Activated CD4-positive, alpha-beta T cell treated with anti-CD3 and anti-CD28 coated beads, Interleukin-2, Interleukin-4, amounts not matched to agents 100 ng/mL and 50 ng/mL, durations not matched to agents 16 hours and 8 hours (primary cell): ENCODE results near the gene WNT7A.

Experiments
- DNase-seq: peaks from one replicate; pipeline ENCODE4 v3.0.0-alpha.2; 2020; ENCODE audit warnings: low spot score

Gene WNT7A

DNA sequence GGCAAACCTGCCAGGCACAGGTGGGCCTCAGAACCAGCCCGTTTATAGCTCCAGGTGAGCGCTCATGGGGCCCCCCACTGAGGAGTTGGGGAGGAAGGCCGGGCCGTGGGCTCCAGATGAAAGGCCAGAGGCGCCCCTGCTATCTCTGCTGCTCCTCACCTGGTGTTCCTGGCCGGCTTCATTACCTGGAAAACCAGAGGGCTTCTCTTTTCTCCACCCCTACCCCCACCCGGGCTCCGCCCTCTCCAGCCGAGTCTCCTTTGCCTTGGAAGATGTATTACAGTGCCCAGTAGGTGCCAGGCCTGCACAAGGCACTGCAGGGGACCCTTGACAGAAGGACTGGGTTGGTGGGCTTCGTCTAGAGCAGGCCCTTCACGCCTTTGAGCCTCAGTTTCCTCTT is 111.4 kb downstream of the WNT7A start:
- no peak for DNase-seq

DNA sequence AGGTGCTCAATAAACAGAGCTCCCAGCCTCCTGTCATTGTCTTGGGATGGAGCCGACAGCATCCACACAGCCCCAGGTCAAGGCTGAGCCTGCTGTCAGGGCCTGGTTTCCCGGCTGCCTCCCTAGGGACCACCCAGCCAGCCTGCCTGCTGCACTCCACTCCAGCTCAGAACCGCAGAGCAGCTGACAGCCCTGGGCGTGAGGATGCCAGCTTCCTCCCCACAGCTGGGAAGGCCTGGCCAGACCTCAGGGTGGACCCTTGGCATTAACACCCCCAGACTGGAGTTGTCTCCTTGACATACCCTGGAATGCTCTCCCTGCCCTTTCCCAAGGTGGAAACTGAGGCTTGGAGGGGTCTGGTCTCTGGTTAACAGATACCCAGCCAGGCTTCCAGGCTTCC is 112.0 kb downstream of the WNT7A start:
- DNase-seq = no peak

DNA sequence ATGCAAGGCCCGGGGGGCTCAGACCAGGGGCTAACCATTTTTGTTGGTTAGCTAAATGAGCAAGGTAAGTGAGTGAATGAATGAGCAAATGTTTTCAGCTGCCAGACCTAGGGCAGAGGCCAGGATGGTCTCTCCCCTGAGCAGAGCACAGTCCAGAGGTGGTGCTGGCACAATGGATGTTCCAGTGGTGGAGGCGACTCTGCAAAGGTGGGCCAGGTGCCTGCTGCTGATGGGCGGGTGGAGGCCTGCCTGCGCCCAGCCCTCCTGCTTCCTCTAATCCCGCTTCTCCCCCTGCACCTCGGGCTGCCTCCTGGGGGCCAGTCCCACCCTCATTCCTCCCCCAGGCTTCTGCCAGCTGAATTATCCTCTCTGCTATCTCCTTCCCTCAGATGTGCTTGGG is 112.8 kb downstream of the WNT7A start:
- no peak for DNase-seq
